K562 (cell line): ENCODE results near the gene GIT2. TPM values are rescaled to one million over a fixed set of nuclear protein-coding genes. Genes with fewer than 3 reads are reported as not detected.

Source experiments
- BACH1 ChIP-seq: fragments of 200-800 bp; sonication (Bioruptor generic); IDR thresholded peaks from 2 replicates; pipeline ENCODE4 v1.6.1; 2016; ENCODE audit warnings: missing genetic modification characterization, missing compliant biosample characterization
- C11orf30 ChIP-seq: fragments of 450-650 bp; IDR thresholded peaks from 2 replicates; pipeline ENCODE4 v1.6.1; 2016; ENCODE audit warnings: low read depth, mild to moderate bottlenecking
- DNMT1 ChIP-seq: fragments of 450-650 bp; IDR thresholded peaks from 2 replicates; pipeline ENCODE4 v1.6.1; 2016; ENCODE audit warnings: antibody characterized with exemption, mild to moderate bottlenecking
- ETV6 ChIP-seq, 3 experiments: fragments of 150-350 bp in 1 of 3; sonication (generic) in 1 of 3; formaldehyde crosslinking in 1 of 3; IDR thresholded peaks; 2 replicates each; pipeline versions ENCODE4 v1.6.1 to v1.8.0; 2014 to 2022; ENCODE audit warnings: borderline replicate concordance in 2 of 3, low read depth in 2 of 3, antibody characterized with exemption in 1 of 3, low read length in 1 of 3, mild to moderate bottlenecking in 1 of 3, missing genetic modification reagents in 1 of 3
- GATAD2A ChIP-seq: fragments of 450-650 bp; IDR thresholded peaks from 2 replicates; pipeline ENCODE4 v1.6.1; 2017
- HEY1 ChIP-seq: fragments of 250-450 bp; sonication (Bioruptor Pico); IDR thresholded peaks from 2 replicates; pipeline ENCODE4 v1.5.0; 2020; ENCODE audit warnings: mild to moderate bottlenecking, moderate library complexity, borderline replicate concordance
- IRF2 ChIP-seq: sonication (generic); formaldehyde crosslinking; IDR thresholded peaks from 2 replicates; pipeline ENCODE4 v1.8.1; 2022; ENCODE audit warnings: mild to moderate bottlenecking, missing genetic modification reagents
- KLF10 ChIP-seq: fragments of 250-450 bp; sonication (Bioruptor Pico); IDR thresholded peaks from 2 replicates; pipeline ENCODE4 v1.6.1; 2021; ENCODE audit warnings: matching md5 sums
- NELFE ChIP-seq: IDR thresholded peaks from 2 replicates; pipeline ENCODE4 v1.6.1; 2011; ENCODE audit warnings: mild to moderate bottlenecking; ENCODE audit not compliant: insufficient read depth, insufficient read length
- OTX1 ChIP-seq: fragments of 450-650 bp; formaldehyde crosslinking; IDR thresholded peaks from 2 replicates; pipeline ENCODE4 v1.4.0; 2022; ENCODE audit warnings: mild to moderate bottlenecking
- RBM15 ChIP-seq: fragments of 200-400 bp; formaldehyde crosslinking; IDR thresholded peaks from 2 replicates; pipeline ENCODE4 v1.6.1; 2018; ENCODE audit warnings: mild to moderate bottlenecking, low read length, moderate library complexity; ENCODE audit not compliant: insufficient read depth
- SMC3 ChIP-seq: conservative IDR thresholded peaks from 2 replicates; pipeline ENCODE4 v1.6.1; 2011; ENCODE audit warnings: low read depth, low read length, improper control_type of control experiment; ENCODE audit not compliant: insufficient read depth
- YY1 ChIP-seq, 3 experiments: IDR thresholded peaks; 2 replicates each; pipeline ENCODE4 v1.6.1; 2011; ENCODE audit warnings: low read length in 2 of 3, mild to moderate bottlenecking in 2 of 3, moderate library complexity in 2 of 3, borderline replicate concordance in 1 of 3, control low read depth in 1 of 3, low read depth in 1 of 3; ENCODE audit not compliant: insufficient read depth in 3 of 3, insufficient replicate concordance in 2 of 3, control insufficient read depth in 1 of 3, insufficient read length in 1 of 3; ENCODE audit errors: extremely low read depth in 1 of 3
- ZNF174 ChIP-seq: fragments of 250-450 bp; sonication (Bioruptor Pico); IDR thresholded peaks from 2 replicates; pipeline ENCODE4 v1.4.0; 2020; ENCODE audit warnings: mild to moderate bottlenecking
- ZNF583 ChIP-seq: fragments of 250-450 bp; sonication (Bioruptor Pico); IDR thresholded peaks from 2 replicates; pipeline ENCODE4 v1.4.0; 2020
- ZNF76 ChIP-seq: fragments of 250-450 bp; sonication (Bioruptor Pico); IDR thresholded peaks from 2 replicates; pipeline ENCODE4 v1.4.0; 2020; ENCODE audit warnings: mild to moderate bottlenecking, moderate library complexity, borderline replicate concordance
- polyA plus RNA-seq, 8 experiments: library from polyadenylated mRNA; depleted of rRNA in 4 of 8; stranded (reverse) in 5 of 8; unstranded in 3 of 8; fragments of >200 nt; fragmentation: Nextera tagmentation in 2 of 8; fragmentation: Illumina TruSeq in 1 of 8; extraction: Ambion mirVana in 2 of 8; extraction: Trizol in 1 of 8; gene quantifications; 2 replicates each; pipeline versions ENCODE4 v1.2.1 to v1.2.3, GENCODE V29; 2011 to 2014; ENCODE audit warnings: inconsistent platforms in 1 of 8, missing spikeins in 1 of 8
- total RNA-seq, 7 experiments: library from RNA; depleted of rRNA in 6 of 7; stranded (reverse); fragments of >200 nt in 6 of 7; fragmentation: Illumina TruSeq in 2 of 7; extraction: Trizol in 2 of 7; gene quantifications; 2 replicates each; pipeline versions ENCODE4 v1.2.1 to v1.2.3, GENCODE V29; 2011 to 2021; ENCODE audit warnings: low replicate concordance in 1 of 7
- TF ChIP-seq, protein P1 (sequence below), 2 experiments: IDR thresholded peaks; 2 replicates each; pipeline ENCODE4 v1.6.1; 2011; ENCODE audit warnings: borderline replicate concordance in 1 of 2, control low read depth in 1 of 2, low read depth in 1 of 2, low read length in 1 of 2, mild to moderate bottlenecking in 1 of 2, mixed read lengths in 1 of 2, moderate library complexity in 1 of 2; ENCODE audit not compliant: insufficient read depth in 1 of 2, insufficient read length in 1 of 2, poor library complexity in 1 of 2, severe bottlenecking in 1 of 2; ENCODE audit errors: extremely low read depth in 1 of 2
- TF ChIP-seq, protein P2 (sequence below): sonication (generic); formaldehyde crosslinking; IDR thresholded peaks from 2 replicates; pipeline ENCODE4 v1.8.0; 2022; ENCODE audit warnings: mild to moderate bottlenecking, missing genetic modification reagents

The GIT2 gene
- total and polyA plus RNA-seq, 9 of the 15 experiments (the other 6 are each of a cell fraction or from before 2014, with no cell fraction given) = 4.0 to 30.4 (median 23.5) TPM

DNA sequence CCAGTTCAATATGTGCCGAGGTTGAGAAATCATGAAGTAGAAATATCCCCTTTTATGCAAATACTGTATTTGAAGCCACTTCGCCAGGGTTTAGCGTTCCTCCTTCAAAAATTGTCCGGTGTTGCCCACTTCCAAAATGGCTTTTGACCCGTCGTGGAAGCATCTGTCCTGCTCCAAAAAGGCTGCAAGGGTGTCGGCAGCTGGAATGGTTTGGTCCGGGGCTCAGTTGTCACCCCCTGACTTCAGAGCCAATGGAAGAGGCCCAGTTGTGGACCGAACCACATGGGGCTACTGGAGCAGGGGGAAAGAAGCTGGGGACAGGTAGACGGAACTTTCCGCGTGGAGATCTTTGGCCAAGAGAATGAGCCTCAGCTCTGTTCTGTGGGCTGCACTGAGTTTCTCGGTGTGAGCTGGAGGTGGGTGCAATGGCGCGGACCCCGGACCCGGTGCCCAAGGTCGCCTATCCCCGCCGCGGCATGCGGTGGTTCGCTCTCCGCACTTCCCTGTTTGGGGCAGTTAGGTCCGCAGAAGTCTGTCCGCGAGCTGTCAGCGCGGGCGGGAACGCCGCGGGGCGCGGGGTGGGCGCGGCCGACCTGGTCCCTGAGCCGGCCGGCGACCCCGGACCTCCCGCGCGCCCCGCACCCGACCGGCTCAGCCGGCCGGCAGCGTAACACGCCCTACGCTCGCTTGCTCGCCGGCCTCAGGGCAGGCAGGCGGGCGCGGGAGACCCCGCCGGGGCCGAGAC lies 2.9 kb upstream of the GIT2 start, which contains the start of gene ANKRD13A (continued):
- TF ChIP-seq C11orf30 (no peak), RBM15 (no peak), GATAD2A (0 out of 2 replicates have a peak, but pooled peaks have one; percentile 14), IRF2 (CRISPR knock-in tag) (no peak), HEY1 (CRISPR knock-in tag) (no peak), DNMT1 (no peak), ZNF76 (CRISPR knock-in tag) (no peak), BACH1 (tag) (no peak; the same call in 1 of the 2 replicates), ZNF583 (CRISPR knock-in tag) (0 out of 2 replicates have a peak, but pooled peaks have one; percentile 70), NELFE (no peak), ZNF174 (CRISPR knock-in tag) (no peak), YY1 (IDR thresholded peaks at IDR 0.05; ENCODE audit: borderline replicate concordance in 1 of 3, control insufficient read depth in 1 of 3, extremely low read depth in 1 of 3, insufficient read depth in 3 of 3, insufficient read length in 1 of 3, insufficient replicate concordance in 2 of 3, low read depth in 1 of 3, low read length in 2 of 3) (peak; percentile 85 to 99 (median 98)), OTX1 (CRISPR knock-in tag) (no peak), ETV6 (IDR thresholded peaks at IDR 0.05; ENCODE audit: borderline replicate concordance in 1 of 2, low read depth in 2 of 2, low read length in 1 of 2) (no peak), ETV6 (CRISPR knock-in tag; IDR thresholded peaks at IDR 0.05; ENCODE audit: borderline replicate concordance) (no peak), KLF10 (CRISPR knock-in tag) (no peak), SMC3 (no peak)
- TF ChIP-seq, protein P1, sequence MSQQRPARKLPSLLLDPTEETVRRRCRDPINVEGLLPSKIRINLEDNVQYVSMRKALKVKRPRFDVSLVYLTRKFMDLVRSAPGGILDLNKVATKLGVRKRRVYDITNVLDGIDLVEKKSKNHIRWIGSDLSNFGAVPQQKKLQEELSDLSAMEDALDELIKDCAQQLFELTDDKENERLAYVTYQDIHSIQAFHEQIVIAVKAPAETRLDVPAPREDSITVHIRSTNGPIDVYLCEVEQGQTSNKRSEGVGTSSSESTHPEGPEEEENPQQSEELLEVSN (IDR thresholded peaks at IDR 0.05; ENCODE audit: borderline replicate concordance in 1 of 2, extremely low read depth in 1 of 2, insufficient read depth in 1 of 2, insufficient read length in 1 of 2, low read depth in 1 of 2, low read length in 1 of 2, poor library complexity in 1 of 2, severe bottlenecking in 1 of 2) = peak; percentile 74 to 86
- TF ChIP-seq, protein P2, sequence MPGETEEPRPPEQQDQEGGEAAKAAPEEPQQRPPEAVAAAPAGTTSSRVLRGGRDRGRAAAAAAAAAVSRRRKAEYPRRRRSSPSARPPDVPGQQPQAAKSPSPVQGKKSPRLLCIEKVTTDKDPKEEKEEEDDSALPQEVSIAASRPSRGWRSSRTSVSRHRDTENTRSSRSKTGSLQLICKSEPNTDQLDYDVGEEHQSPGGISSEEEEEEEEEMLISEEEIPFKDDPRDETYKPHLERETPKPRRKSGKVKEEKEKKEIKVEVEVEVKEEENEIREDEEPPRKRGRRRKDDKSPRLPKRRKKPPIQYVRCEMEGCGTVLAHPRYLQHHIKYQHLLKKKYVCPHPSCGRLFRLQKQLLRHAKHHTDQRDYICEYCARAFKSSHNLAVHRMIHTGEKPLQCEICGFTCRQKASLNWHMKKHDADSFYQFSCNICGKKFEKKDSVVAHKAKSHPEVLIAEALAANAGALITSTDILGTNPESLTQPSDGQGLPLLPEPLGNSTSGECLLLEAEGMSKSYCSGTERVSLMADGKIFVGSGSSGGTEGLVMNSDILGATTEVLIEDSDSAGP (CRISPR knock-in tag) = 0 out of 2 replicates have a peak, but pooled peaks have one; percentile 26
